GM23338 (cell line): Measurements from ENCODE around the gene THYN1. TPM values are rescaled to one million over a fixed set of nuclear protein-coding genes. Genes with fewer than 3 reads are reported as not detected.
A peak's percentile ranks its signal among the peaks of the same experiment; 100 is the strongest.

Experiments used
- ATAC-seq: fragments of 200-7000 bp; cut with Tn5 transposase; 3 replicates; pipeline ENCODE4 v1.9.1; 2020
- DNase-seq: peaks from one replicate; pipeline ENCODE4 v3.0.0-alpha.2; 2015; ENCODE audit warnings: low spot score
- H2AFZ ChIP-seq: fragments of 200-600 bp; sonication (generic); 2 replicates; pipeline ENCODE4 v1.8.0; 2016; ENCODE audit warnings: antibody characterized with exemption, mild to moderate bottlenecking, moderate library complexity
- H3F3A ChIP-seq: fragments of 200-600 bp; sonication (generic); replicated peaks from 2 replicates; pipeline ENCODE4 v1.8.0; 2017; ENCODE audit warnings: antibody characterized with exemption, mixed run types, low read depth
- H3K27ac ChIP-seq: fragments of 200-600 bp; sonication (generic); 2 replicates; pipeline ENCODE4 v1.6.1; 2016; ENCODE audit warnings: low read depth
- H3K27me3 ChIP-seq: fragments of 200-600 bp; sonication (generic); 2 replicates; pipeline ENCODE4 v1.8.0; 2016; ENCODE audit warnings: mild to moderate bottlenecking, mixed run types, moderate library complexity; ENCODE audit not compliant: insufficient read depth
- H3K36me3 ChIP-seq: fragments of 200-600 bp; sonication (generic); 2 replicates; pipeline ENCODE4 v1.8.0; 2016; ENCODE audit warnings: mild to moderate bottlenecking; ENCODE audit not compliant: insufficient read depth
- H3K4me1 ChIP-seq: fragments of 200-600 bp; sonication (generic); 2 replicates; pipeline ENCODE4 v1.8.0; 2016; ENCODE audit warnings: mild to moderate bottlenecking, moderate library complexity; ENCODE audit not compliant: insufficient read depth
- H3K4me2 ChIP-seq: fragments of 200-600 bp; sonication (generic); 2 replicates; pipeline ENCODE4 v1.7.1; 2017; ENCODE audit warnings: mixed run types
- H3K4me3 ChIP-seq: fragments of 200-600 bp; sonication (generic); 2 replicates; pipeline ENCODE4 v1.6.1; 2016; ENCODE audit warnings: mixed run types
- H3K79me2 ChIP-seq: fragments of 200-600 bp; sonication (generic); replicated peaks from 2 replicates; pipeline ENCODE4 v1.8.0; 2017; ENCODE audit warnings: mild to moderate bottlenecking; ENCODE audit not compliant: insufficient read depth
- H3K9me2 ChIP-seq: fragments of 200-600 bp; sonication (generic); 2 replicates; pipeline ENCODE4 v1.8.0; 2017; ENCODE audit not compliant: insufficient read depth
- H4K20me1 ChIP-seq: fragments of 200-600 bp; sonication (generic); replicated peaks from 2 replicates; pipeline ENCODE4 v1.8.0; 2017; ENCODE audit warnings: mild to moderate bottlenecking; ENCODE audit not compliant: insufficient read depth
- H3K27ac Mint-ChIP-seq: 2 replicates; pipeline ENCODE4 v1.8.0; 2020; ENCODE audit warnings: inconsistent platforms, mild to moderate bottlenecking, moderate library complexity, mixed read lengths
- H3K27me3 Mint-ChIP-seq: 3 replicates; pipeline ENCODE4 v1.8.0; 2022; ENCODE audit warnings: low read depth, mild to moderate bottlenecking, moderate library complexity, mixed read lengths, inconsistent platforms; ENCODE audit not compliant: insufficient read depth, poor library complexity
- H3K36me3 Mint-ChIP-seq: 3 replicates; pipeline ENCODE4 v1.8.0; 2021; ENCODE audit warnings: low read depth, mild to moderate bottlenecking, inconsistent platforms, moderate library complexity, mixed read lengths
- H3K4me1 Mint-ChIP-seq: 3 replicates; pipeline ENCODE4 v1.8.0; 2020; ENCODE audit warnings: mild to moderate bottlenecking, inconsistent platforms, mixed read lengths
- H3K4me3 Mint-ChIP-seq: 3 replicates; pipeline ENCODE4 v1.8.0; 2021; ENCODE audit warnings: moderate library complexity, mild to moderate bottlenecking, inconsistent platforms, mixed read lengths
- H3K9me3 Mint-ChIP-seq: 3 replicates; pipeline ENCODE4 v1.8.0; 2020; ENCODE audit warnings: moderate library complexity, mild to moderate bottlenecking, inconsistent platforms, mixed read lengths
- CREB1 ChIP-seq: fragments of 250-450 bp; sonication (Bioruptor Pico); IDR thresholded peaks from 2 replicates; pipeline ENCODE4 v1.5.0; 2020; ENCODE audit warnings: low read depth, mild to moderate bottlenecking, moderate library complexity
- CTCF ChIP-seq, 2 experiments: fragments of 200-600 bp in 1 of 2; sonication (generic) in 1 of 2; conservative IDR thresholded peaks; 2 replicates each; pipeline versions ENCODE4 v1.5.1 to v1.6.1; 2016 to 2017; ENCODE audit warnings: antibody characterized with exemption in 2 of 2, low read depth in 2 of 2, mild to moderate bottlenecking in 2 of 2, moderate library complexity in 1 of 2
- EZH2 ChIP-seq: fragments of 200-600 bp; sonication (generic); IDR thresholded peaks from one replicate; pipeline ENCODE4 v1.8.0; 2017; ENCODE audit warnings: antibody characterized with exemption, mild to moderate bottlenecking, low read depth; ENCODE audit not compliant: unreplicated experiment
- EZH2phosphoT487 ChIP-seq: fragments of 200-600 bp; sonication (generic); IDR thresholded peaks from one replicate; pipeline ENCODE4 v1.8.1; 2018; ENCODE audit warnings: antibody characterized with exemption; ENCODE audit not compliant: unreplicated experiment
- NANOG ChIP-seq: IDR thresholded peaks from 2 replicates; pipeline ENCODE4 v1.6.1; 2016; ENCODE audit warnings: antibody characterized with exemption, borderline replicate concordance
- REST ChIP-seq: IDR thresholded peaks from one replicate; pipeline ENCODE4 v1.6.1; 2018; ENCODE audit warnings: antibody characterized with exemption; ENCODE audit not compliant: unreplicated experiment
- STAT1 ChIP-seq: IDR thresholded peaks from one replicate; pipeline ENCODE4 v1.6.1; 2016; ENCODE audit warnings: antibody characterized with exemption; ENCODE audit not compliant: unreplicated experiment
- ZNF114 ChIP-seq: fragments of 250-450 bp; sonication (Bioruptor Pico); IDR thresholded peaks from 2 replicates; pipeline ENCODE4 v1.5.0; 2020; ENCODE audit warnings: mild to moderate bottlenecking, moderate library complexity
- ZNF331 ChIP-seq: fragments of 250-450 bp; sonication (Bioruptor Pico); IDR thresholded peaks from 2 replicates; pipeline ENCODE4 v1.5.0; 2020; ENCODE audit warnings: low read depth, mild to moderate bottlenecking, moderate library complexity
- ZNF462 ChIP-seq: fragments of 250-450 bp; sonication (Bioruptor Pico); IDR thresholded peaks from 2 replicates; pipeline ENCODE4 v1.5.0; 2020; ENCODE audit warnings: mild to moderate bottlenecking, moderate library complexity
- polyA plus RNA-seq: library from polyadenylated mRNA; unstranded; fragments of >200 nt; fragmentation: Nextera tagmentation; extraction: Ambion mirVana; gene quantifications from 2 replicates; pipeline ENCODE4 v1.2.1, GENCODE V29; 2016
- total RNA-seq: library from RNA; depleted of rRNA; stranded (reverse); fragments of >200 nt; shearing (Covaris generic); gene quantifications from 2 replicates; pipeline ENCODE4 v1.2.3, GENCODE V29; 2014
- TF ChIP-seq, protein P1 (sequence below): IDR thresholded peaks from 2 replicates; pipeline ENCODE4 v1.6.1; 2016; ENCODE audit warnings: antibody characterized with exemption

THYN1 gene
- total and polyA plus RNA-seq, 2 experiments from 2014 or later = 116 to 216 TPM

DNA sequence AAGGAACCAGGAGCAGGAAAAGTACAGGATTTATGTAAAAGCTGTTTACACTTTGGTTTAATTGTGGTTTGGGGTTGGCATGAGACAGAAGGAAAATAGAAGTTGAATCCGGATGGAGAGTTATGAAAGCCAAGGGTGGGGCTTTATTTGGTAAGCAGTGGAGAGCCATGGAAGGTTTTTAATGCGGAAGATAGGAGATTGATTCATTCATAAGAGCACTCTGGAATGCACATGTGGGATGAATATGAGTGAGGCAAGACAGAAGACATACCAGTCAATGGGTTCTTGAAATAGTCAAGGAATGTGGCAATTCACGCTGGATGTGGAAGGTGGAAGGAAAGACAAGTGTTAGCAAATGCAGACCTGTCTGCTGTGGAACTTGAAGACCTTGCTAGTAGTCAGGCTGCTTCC is 13.7 kb upstream of the THYN1 start:
- peaks cover 52% of the 10 kb centered on the region for H3K4me1 ChIP-seq
- peaks cover 68% of the 10 kb centered on the region for H3K79me2 ChIP-seq
- peaks cover 67% of the 10 kb centered on the region for H3K4me1 Mint-ChIP-seq
- H3K27ac ChIP-seq = peak overlapping the region; percentile 46
- H3K9me3 Mint-ChIP-seq = no peaks in the 10 kb centered on the region
- H3K4me2 ChIP-seq = peak overlapping the region; percentile 38; the same call in 1 of the 2 replicates
- ATAC-seq (peak; percentile 15), DNase-seq (peak; percentile 44)
- H3F3A ChIP-seq = 0 out of 2 replicates have a peak, but pooled peaks cover 2% of the 10 kb centered on the region
- no peak overlapping the region for H2AFZ ChIP-seq
- peaks cover 16% of the 10 kb centered on the region for H3K36me3 ChIP-seq
- peaks cover 44% of the 10 kb centered on the region for H3K36me3 Mint-ChIP-seq
- TF ChIP-seq NANOG = no peak
- no peak for TF ChIP-seq ZNF331 (CRISPR knock-in tag)
- no peak for TF ChIP-seq ZNF462
- no peak for TF ChIP-seq REST
- TF ChIP-seq ZNF114 (CRISPR knock-in tag) = no peak
- TF ChIP-seq, protein P1, sequence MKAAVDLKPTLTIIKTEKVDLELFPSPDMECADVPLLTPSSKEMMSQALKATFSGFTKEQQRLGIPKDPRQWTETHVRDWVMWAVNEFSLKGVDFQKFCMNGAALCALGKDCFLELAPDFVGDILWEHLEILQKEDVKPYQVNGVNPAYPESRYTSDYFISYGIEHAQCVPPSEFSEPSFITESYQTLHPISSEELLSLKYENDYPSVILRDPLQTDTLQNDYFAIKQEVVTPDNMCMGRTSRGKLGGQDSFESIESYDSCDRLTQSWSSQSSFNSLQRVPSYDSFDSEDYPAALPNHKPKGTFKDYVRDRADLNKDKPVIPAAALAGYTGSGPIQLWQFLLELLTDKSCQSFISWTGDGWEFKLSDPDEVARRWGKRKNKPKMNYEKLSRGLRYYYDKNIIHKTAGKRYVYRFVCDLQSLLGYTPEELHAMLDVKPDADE = no peak
- no peak for TF ChIP-seq EZH2phosphoT487
- TF ChIP-seq CREB1 = no peak
- TF ChIP-seq EZH2 = no peak
- TF ChIP-seq CTCF (conservative IDR thresholded peaks at IDR 0.05; ENCODE audit: low read depth in 2 of 2) = no peak
- no peak for TF ChIP-seq STAT1
- H3K27ac Mint-ChIP-seq = peak overlapping the region; percentile 81
- H3K4me3 ChIP-seq = no peak overlapping the region
- H3K27me3 ChIP-seq = no peaks in the 10 kb centered on the region
- H3K27me3 Mint-ChIP-seq = peaks cover 15% of the 10 kb centered on the region
- peak overlapping the region; percentile 2; the same call in 1 of the 3 replicates for H3K4me3 Mint-ChIP-seq
- H4K20me1 ChIP-seq = 0 out of 2 replicates have a peak, but pooled peaks cover 4% of the 10 kb centered on the region
- H3K9me2 ChIP-seq = no peaks in the 10 kb centered on the region
